HepG2 (cell line): Measurements from ENCODE around the gene CADM2. TPM values are rescaled to one million over a fixed set of nuclear protein-coding genes. Genes with fewer than 3 reads are reported as not detected.

Experiments used
- microRNA-seq: library from miRNA; unstranded; fragments of <30 nt; microRNA quantifications from one replicate; pipeline ENCODE4, GENCODE V29; 2020
- polyA plus RNA-seq, 8 experiments: library from polyadenylated mRNA; depleted of rRNA in 3 of 8; stranded (reverse) in 7 of 8; unstranded in 1 of 8; fragments of >200 nt; fragmentation: Illumina TruSeq in 4 of 8; extraction: Trizol in 4 of 8; gene quantifications; 2 replicates each; pipeline versions ENCODE4 v1.2.1 to v1.2.3, GENCODE V29; 2011 to 2016; ENCODE audit warnings: low read depth in 4 of 8, missing spikeins in 1 of 8, mixed read lengths in 1 of 8; ENCODE audit not compliant: insufficient read depth in 1 of 8
- small RNA-seq, 3 experiments: library from RNA; depleted of rRNA; stranded (forward); fragments of <200 nt; gene quantifications; one replicate each; pipeline ENCODE3, GENCODE V24; 2012; ENCODE audit warnings: low read depth in 2 of 3, low replicate concordance in 1 of 3; ENCODE audit not compliant: insufficient read length in 3 of 3, insufficient read depth in 2 of 3
- total RNA-seq, 5 experiments: library from RNA; depleted of rRNA; stranded (reverse); fragments of >200 nt; fragmentation: Illumina TruSeq; extraction: Trizol; gene quantifications; 2 replicates each; pipeline ENCODE4 v1.2.3, GENCODE V29; 2016; ENCODE audit warnings: low read depth in 1 of 5

The CADM2 gene
- total and polyA plus RNA-seq, 2 of the 13 experiments (the other 11 are each of a cell fraction or from before 2014, with no cell fraction given), result not detected

Small RNA genes lying within 50 kb of the gene (microRNA-seq; reads per million reads assigned to microRNA genes)
- not detected for gene MIR5688

Small RNA genes lying within 50 kb of the gene (small RNA-seq; reads per million reads assigned to genes)
- 0 reads per million in 3 experiments for gene MIR5688
